Fibroblast of skin of abdomen (primary cell): ENCODE data around the gene TMEM107. TPM values are rescaled to one million over a fixed set of nuclear protein-coding genes. Genes with fewer than 3 reads are reported as not detected.
"Not testable (repeated sequence)": the region's sequence is repeated elsewhere in the genome, so short reads cannot be mapped to it uniquely, and the experiment has no call there.

Experiments
- DNase-seq: peaks from one replicate; pipeline ENCODE4 v3.0.0-alpha.2; 2013
- polyA plus RNA-seq, 2 experiments: library from polyadenylated mRNA; unstranded; fragments of 120-200 nt; gene quantifications; one replicate each; pipeline ENCODE4 v1.2.1, GENCODE V29; 2013; ENCODE audit not compliant: insufficient read length in 2 of 2

TMEM107 gene
- polyA plus RNA-seq (2013, experiment 1 of 2; ENCODE audit: insufficient read length), result 6.5 TPM
- polyA plus RNA-seq (2013, experiment 2 of 2; ENCODE audit: insufficient read length), result 7.5 TPM

DNA sequence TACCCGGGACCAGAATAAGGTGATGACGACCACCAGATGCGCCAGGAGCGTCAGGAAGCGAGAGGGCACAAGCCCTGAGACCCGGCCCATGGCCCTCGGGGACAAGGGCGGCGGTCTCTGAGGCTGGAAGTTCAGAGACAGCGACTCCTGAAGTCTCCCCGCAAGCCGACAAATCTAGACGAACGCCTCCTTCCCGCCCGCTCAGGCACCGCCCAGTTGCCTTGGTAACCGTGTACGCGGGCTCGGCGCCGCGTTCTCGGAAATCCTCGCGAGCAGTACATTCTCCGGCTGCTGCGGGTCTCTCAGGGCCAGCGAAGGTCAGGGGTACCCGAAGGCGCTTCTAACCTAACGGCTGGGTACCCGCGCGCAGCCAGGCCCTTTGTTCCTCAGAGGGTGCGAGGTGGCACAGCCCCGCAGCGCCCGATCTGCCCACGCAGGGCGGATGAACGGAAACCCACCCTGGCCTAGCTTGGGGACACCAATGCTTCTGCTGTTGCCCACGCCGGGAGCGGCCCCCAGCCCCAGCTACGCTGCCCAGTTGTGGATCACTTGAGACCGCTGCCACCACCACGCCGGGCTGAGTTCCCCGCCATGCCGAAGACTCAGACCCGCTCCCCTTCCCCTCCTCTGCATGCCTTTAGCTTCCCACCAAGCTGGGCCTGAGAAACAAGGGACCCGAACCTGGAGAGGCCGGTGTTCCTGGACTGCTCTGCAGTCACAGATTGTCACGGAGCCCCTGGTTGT lies at the start of gene TMEM107:
Gene TMEM107 (minus strand): TSS at position 184 of the 744 bp plus-strand sequence. CDS start 94 bp downstream, at position 90.
- peak; percentile 82 for DNase-seq

DNA sequence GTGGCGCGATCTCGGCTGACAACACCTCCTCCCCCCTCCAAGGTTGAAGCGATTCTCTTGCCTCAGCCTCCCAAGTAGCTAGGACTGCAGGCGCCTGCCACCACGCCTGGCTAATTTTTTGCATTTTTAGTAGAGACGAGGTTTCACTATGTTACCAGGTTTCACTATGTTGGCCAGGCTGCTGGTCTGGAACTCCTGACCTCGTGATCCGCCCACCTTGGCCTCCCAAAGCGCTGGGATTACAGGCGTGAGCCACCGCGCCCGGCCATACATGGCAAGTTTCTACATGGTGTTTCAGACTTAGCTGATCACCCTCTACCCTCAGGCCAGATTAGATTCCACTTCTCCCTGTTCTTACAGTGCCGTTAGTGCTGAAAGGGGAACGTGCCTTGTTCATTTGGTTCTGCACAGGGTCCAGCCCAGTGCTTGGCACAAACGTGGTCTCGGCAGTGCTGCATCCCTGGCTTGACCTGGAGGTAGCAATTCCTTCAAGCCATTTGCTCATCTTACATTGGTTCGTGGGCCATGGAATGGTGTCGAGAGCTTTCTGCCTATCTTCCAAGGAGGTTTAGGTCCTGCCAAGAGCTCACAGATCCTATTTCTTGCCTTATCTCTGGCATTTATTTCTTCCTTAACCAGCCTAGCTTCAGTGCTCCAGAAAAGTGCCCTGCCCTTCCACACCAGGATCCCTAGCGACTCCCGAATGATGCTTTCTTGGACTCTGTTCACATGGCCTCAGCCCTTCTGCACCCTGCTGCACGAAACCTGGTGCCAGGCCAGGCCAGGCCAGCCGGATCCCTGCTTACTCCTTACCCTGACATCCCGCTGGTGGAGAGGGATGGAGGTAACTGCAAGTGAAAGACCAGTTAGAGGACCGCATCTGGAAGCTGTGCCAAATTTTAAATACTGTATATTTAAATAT lies 49.0 kb upstream of the TMEM107 start:
- DNase-seq, result no peak

DNA sequence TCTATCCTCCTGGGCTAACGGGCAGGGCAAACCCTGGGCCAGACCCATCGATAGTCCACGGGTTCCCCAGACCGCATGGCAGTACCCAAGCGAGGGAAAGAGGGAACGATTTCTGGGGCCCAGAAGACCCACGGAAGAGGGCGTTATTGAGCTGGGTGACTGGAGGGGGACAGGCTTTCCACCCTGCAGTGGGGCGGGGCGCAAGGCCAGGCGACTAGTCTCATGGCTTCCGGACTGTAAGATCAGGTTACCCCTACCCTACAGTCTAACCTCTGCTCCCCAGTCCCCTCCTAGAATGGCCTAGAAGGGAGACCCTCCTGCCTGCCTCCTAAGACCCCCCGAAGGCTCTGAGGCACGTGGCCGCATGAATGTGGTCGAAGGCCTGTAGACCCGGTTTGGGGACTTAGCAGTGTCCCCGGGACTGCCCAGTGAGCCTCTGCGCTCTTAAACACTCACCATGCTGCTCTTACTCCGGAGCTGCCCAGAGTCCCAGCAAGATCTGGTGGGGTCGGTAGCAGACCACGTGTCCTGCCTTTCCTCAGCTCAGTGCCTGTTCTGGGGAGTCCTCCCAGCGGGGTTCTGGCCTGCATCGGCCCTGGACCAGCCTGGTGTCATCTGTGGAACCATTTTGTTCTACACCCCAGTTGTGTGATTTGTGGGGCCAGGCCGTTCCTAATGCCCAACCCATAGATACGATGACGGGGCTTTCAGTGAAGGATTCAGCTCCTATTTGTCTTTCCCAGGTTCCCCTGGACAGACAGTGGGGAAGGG lies 47.4 kb upstream of the TMEM107 start:
- DNase-seq, result peak; percentile 40

DNA sequence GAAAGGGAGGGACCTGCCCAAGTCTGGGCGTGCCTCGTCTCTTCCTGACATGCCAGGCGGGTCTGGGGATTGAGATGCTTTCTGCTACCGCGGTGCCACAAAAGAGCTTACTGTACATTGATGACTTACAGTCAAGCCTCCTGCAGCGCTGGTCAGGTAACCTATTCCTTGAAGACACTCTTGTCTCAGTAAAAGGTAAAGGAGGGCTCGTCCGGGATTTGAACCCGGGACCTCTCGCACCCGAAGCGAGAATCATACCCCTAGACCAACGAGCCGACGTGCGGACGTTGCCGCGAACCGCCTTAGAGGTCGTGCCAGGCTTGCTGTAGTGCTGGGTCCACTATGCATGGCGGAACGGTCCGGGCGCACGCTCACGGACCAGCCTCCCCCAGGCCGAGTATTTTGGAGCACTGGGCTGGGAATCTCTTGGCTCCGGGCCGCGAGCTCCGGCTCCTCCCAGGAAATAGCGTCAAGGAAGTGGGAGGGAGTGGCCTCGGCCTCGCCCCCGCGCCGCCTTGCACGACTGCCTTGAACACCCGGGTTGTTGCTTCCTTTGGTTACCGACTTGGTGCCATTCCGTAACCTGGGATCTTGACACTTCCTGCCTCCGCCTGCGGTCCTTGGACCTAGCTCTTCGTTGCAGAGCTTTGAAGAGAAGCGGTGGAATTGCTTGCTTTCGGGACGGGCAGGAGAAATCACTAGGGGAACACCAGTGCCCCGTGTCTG lies 46.6 kb upstream of the TMEM107 start:
- peak; percentile 96 for DNase-seq

DNA sequence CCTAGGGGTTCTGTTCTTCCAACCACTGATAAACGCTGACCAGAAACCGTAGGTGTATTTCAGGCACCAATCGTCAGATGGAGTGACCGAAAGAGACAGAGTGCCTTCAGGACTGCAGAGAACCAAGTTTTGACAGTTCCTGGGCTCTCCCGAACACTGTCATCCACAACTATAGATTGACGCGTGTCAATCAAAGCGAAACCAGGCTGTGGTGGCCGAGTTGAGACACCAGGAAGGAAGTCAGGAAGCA lies 46.1 kb upstream of the TMEM107 start:
- DNase-seq, result no peak

DNA sequence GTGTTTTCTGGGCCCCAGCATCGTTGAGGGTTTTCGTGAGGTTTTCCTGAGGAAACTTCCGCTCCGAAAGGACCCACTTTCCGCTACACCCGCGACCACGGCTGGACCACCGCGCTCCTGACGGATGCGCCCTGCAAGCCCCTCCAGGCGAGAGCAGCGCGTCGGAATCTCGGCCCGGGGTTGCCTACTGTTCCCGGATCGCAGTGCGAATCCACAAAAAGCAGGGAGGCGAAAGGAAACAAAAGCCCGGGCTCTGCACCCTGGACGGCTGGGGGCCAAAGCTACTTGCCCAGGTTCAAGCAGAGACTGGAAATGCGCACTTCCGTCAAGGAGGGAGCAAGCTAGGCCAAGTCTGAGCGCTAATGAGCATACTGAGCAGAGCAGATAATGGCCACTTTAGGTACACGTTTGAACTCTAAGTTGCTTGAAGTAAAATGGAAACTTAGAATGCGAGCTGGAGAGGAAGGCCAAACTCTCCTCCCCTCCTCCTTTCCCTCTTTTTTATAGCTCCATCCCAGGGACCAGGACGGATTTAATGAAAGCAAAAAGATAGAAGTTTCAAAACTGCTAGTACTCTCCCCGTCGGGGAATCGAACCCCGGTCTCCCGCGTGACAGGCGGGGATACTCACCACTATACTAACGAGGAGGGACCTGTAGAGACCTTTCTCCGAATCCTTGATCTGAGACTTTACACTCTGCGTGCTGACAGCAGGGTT lies 45.6 kb upstream of the TMEM107 start:
- peak; percentile 90 for DNase-seq

DNA sequence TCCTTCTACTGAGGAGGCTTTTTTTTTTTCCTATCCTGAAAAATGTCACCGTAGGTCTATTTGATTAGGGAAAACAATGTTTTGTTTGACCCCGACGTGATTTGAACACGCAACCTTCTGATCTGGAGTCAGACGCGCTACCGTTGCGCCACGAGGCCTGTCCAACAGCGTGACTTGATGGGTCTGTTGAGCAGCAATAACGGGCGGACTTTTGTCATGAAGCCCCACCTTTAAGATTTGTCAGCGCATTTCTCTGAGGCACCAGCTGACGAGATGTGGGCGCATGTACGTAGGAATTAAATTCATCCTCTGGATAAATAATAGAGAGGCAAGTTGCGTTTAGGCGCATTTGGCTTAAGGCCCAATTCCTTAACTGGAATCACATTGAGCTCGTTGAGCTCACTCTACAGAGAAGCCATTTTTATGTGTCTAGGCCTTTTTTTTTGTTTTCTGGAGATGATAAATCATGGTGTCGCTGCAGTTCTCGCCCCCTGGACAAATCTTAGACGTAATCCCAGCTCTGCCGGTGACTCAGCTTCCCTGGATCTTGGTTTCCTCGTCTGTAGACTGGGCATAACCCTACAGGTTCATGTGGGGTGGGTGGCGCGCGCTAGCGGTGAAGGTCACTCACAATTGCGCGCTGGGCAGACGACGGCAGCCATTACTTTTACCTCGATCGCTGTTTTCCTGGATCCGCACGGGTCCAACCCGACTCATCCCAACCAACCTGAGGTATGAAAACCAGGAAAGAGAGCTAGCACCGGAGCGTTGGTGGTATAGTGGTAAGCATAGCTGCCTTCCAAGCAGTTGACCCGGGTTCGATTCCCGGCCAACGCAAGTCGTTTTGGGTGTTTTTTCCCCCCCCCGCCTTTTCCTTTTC lies 44.8 kb upstream of the TMEM107 start:
- DNase-seq, result peak; percentile 94

DNA sequence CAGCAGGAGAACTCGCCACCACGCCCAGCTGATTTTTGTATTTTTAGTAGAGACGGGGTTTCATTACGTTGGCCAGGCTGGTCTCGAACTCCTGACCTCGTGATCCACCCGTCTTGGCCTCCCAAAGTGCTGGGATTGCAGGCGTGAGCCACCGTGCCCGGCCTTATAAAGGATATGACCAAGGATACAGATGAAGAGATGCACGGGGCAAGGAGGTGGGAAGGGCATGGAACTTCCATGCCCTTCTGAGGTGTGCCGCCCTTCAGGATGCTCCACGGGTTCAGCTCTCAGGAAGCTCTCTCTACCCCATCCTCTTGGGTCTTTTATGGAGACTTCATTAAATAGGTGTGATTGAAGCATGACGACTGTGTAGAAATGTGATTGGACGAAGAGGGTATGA lies 37.8 kb upstream of the TMEM107 start:
- not testable (repeated sequence) for DNase-seq

DNA sequence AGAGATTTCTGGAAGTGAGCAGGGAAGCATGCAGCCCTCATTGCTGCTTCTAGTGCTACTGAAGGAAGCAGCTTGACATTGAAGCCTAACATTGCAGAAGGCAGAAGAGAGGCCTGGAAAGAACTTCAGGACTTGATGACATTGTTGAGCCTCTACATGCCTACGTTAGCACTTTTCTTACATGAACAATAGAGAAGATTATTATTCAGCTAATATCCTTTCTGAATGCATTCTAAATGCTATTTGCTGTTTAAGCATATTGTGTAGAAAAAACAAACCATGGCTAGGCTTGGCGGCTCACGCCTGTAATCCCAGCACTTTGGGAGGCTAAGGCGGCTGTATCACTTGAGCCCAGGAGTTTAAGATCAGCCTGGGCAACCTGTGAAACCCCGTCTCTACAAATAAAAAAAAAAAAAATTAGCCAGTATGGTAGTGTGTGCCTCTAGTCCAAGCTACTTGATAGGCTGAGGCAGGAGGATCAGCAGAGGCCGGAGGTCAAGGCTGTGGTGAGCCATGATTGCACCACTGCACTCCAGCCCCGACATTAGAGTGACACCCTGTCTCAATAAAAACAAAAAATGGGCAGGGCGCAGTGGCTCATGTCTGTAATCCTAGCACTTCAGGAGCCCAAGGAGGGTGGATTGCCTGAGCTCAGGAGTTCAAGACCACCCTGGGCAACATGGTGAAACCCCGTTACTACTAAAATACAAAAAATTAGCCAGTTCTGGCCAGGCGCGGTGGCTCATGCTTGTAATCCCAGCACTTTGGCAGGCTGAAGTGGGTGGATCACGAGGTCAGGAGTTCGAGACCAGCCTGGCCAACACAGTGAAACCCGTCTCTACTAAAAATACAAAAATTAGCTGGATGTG lies 36.4 kb upstream of the TMEM107 start:
- DNase-seq, result no peak

DNA sequence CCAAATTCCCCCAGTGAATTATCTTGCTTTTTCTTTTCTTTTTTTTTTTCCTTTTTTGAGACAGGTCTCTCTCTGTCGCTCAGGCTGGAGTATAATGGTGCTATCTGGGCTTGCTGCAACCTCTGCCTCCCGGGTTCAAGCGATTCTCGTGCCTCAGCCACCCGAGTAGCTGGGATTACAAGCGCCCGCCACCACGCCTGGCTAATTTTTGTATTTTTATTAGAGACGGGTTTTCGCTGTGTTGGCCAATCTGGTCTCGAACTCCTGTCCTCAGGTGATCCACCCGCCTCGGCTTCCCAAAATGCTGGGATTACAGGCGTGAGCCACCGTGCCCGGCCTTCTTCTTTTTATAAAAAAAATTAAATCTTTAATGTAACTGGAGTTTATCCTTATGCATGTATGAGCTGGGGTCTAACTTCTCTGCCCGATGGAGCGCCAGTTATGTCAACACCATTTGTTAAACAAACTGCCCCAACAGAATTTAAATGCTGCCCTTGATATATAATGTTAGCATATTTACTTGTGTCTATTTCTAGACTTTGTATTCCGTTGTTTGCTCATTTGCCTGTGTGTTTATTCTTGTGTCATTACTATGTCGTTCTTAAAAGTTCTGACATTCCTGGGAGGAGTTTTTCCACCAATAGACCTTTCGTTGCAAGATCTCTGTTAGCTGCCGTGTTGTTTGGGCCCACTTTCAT lies 34.7 kb upstream of the TMEM107 start:
- no peak for DNase-seq

DNA sequence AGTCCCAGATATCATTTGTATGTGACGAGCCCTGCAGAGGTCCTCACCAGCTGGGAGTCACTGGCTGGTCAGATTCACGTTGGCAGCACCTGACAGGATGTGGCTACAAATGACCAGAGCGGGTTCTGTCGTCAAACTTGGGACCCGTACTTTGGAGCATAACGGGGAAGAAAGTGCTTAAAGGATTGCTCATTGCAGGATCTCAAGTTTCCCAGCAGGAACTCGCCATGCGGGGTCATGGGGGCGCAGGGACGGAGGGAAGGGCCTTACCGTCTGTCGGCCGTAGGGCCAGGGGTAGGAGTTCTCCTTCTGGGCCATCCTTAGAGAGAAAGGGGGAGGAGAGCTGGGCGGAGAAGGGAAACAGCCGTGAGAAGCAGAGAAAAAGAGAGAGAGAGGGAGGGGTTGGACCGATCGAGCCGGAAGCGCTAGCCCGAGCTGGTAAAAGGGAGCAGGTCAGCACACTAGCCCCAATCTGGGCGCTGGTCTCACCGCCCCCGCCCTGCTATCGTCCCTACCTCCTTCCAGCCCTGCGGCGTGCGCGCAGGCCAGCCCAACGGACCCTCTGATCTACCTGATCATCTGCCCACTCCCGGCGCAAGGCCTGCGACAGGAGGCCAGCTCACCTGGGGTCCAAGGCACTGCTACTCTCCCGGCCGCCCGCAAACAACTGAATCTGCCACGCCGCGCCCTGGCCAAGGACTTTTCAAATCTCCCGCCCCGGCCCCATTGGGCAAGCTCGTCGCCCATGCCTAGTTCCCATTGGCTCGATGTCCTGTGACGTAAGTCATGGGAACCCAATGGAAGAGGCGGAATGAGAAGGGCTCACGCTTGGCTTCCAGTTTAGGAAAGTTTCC lies 34.0 kb upstream of the TMEM107 start, which contains the start of gene AURKB:
Gene AURKB (minus strand): TSS at position 669 of the 854 bp plus-strand sequence. CDS start 351 bp downstream, at position 318.
- peak; percentile 98 for DNase-seq

DNA sequence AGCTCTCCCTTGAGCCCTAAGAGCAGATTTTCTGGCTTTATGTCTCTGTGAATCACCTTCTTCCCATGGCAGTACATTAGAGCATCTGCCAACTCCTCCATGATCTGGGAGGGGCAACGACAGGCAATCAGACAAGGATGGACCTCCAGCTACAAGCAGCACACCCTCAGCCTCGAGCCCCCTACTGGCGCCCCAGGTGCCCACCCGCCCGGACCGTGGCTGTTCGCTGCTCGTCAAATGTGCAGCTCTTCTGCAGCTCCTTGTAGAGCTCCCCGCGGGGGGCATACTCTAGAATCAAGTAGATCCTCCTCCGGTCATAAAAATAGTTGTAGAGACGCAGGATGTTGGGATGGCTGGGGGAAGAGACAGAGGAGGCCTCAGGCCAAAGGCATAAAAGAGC lies 30.4 kb upstream of the TMEM107 start:
- no peak for DNase-seq

DNA sequence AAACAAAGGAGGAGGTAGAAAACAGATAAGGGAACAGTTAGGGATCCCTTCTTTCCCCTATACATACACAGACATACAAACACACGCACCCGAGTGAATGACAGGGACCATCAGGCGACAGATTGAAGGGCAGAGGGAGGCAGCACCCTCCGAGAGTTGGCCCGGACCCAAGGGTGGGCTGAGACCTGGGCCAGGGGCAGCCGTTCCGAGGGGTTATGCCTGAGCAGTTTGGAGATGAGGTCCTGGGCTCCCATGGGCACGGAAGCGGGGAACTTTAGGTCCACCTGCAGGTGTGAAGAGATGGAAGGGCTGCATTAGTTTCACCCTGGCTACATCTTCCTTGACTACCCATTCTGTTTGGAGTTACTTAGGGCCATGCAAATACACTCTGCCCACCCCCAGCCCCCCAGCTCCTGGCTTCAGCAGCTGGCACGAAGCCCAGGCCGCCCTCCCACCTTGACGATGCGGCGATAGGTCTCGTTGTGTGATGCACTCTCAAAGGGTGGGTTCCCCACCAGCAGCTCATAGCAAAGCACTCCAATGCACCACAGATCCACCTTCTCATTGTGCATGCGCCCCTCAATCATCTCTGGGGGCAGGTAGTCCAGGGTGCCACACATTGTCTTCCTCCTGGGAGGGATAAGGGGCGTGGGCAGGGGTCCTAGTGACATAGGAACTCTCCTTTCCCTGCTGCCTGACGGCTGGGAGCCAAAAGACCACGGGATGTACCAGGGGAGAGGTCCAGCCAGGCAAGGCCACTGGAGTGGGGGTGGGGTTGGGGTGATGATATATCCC lies 28.8 kb upstream of the TMEM107 start:
- DNase-seq, result no peak

DNA sequence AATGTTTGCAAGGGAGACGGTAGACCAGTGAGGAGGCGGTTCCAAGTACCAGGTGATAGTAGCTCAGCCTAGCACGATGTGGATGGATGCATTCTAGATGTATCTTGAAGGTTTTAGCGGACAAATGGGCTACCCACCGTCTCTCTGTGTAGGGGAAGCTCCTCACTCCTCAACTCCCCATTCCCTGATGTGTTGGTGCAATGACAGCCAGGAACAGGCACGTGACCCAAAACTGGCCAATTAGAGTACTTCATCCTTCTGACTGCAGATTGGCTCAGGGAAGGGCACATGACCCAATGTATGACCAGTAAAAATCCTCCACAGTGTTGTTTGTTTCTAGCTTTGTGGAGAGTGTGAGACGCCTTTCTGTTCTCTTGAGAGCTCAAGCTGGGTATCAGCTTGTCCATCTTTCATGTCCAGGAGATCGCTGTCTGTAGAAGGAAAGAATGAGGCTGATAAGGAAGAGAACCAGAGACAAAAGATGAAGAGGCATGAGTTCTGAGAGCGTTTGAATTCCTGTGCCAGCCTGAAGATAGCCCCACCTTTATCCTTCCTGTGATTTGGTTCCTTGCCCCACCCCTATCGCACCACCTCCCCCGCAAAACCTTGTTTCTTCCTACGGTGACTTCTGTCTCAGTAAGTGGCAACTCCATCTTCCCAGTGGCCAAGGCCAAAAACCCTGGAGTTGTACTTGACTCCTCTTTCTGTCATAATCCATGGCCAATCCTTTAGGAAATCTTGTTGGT lies 16.1 kb upstream of the TMEM107 start:
- DNase-seq, result peak; percentile 87

DNA sequence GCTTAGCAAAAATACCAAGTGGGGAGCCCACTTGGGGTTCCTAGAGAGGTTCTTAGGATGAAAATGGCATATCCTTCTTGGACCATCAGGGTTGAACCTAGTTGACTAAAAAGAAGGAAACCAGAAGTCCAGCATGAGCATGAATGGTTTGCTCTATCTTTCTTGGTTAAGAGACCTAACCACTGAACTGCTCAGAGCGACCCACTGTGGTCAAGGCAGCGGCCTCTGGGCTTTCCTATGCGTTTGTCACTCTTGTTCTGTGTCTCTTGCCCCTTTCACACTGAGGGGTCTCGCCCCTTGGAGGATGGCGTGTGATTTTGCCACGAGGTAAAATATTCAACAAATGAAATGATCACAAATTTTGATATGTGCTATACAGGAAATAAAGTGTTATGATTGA lies 14.3 kb upstream of the TMEM107 start:
- no peak for DNase-seq
